H1 (cell line): ENCODE measurements around the gene NHERF2.

Experiments used
- BACH1 ChIP-seq: IDR thresholded peaks from 2 replicates; pipeline ENCODE4 v1.6.1; 2012; ENCODE audit warnings: low read length, improper control_type of control experiment
- CREB1 ChIP-seq: IDR thresholded peaks from 2 replicates; pipeline ENCODE4 v1.6.1; 2012; ENCODE audit warnings: inconsistent platforms
- GABPA ChIP-seq: IDR thresholded peaks from 2 replicates; pipeline ENCODE4 v1.6.1; 2011; ENCODE audit warnings: mild to moderate bottlenecking, low read length, moderate library complexity, borderline replicate concordance; ENCODE audit not compliant: insufficient read depth
- POLR2A ChIP-seq, 2 experiments: IDR thresholded peaks; 1 replicate in 1 of 2; 2 replicates in 1 of 2; pipeline ENCODE4 v1.6.1; 2011; ENCODE audit warnings: low read depth in 2 of 2, low read length in 2 of 2, mild to moderate bottlenecking in 2 of 2; ENCODE audit errors: control extremely low read depth in 1 of 2
- POLR2AphosphoS5 ChIP-seq: IDR thresholded peaks from 2 replicates; pipeline ENCODE4 v1.6.1; 2011; ENCODE audit warnings: low read depth, low read length
- RXRA ChIP-seq: IDR thresholded peaks from 2 replicates; pipeline ENCODE4 v1.6.1; 2011; ENCODE audit warnings: low read depth, mild to moderate bottlenecking, low read length, moderate library complexity; ENCODE audit not compliant: insufficient read depth
- TF ChIP-seq, protein P1 (sequence below), 3 experiments: IDR thresholded peaks; 1 replicate in 2 of 3; 2 replicates in 1 of 3; pipeline versions ENCODE4 v1.5.1 to v1.6.1; 2011; ENCODE audit warnings: low read length in 3 of 3, mild to moderate bottlenecking in 3 of 3, inconsistent platforms in 2 of 3, low read depth in 1 of 3, moderate library complexity in 1 of 3; ENCODE audit not compliant: insufficient read depth in 1 of 3; ENCODE audit errors: control extremely low read depth in 1 of 3
- TF ChIP-seq, protein P2 (sequence below): IDR thresholded peaks from 2 replicates; pipeline ENCODE4 v1.6.1; 2012; ENCODE audit warnings: low read length, inconsistent platforms
- TF ChIP-seq, protein P3 (sequence below): IDR thresholded peaks from 2 replicates; pipeline ENCODE4 v1.6.1; 2011; ENCODE audit warnings: low read depth, mild to moderate bottlenecking, low read length; ENCODE audit not compliant: insufficient read depth
- TF ChIP-seq, protein P4 (sequence below): IDR thresholded peaks from 2 replicates; pipeline ENCODE4 v1.6.1; 2011; ENCODE audit warnings: low read length, improper control_type of control experiment

DNA sequence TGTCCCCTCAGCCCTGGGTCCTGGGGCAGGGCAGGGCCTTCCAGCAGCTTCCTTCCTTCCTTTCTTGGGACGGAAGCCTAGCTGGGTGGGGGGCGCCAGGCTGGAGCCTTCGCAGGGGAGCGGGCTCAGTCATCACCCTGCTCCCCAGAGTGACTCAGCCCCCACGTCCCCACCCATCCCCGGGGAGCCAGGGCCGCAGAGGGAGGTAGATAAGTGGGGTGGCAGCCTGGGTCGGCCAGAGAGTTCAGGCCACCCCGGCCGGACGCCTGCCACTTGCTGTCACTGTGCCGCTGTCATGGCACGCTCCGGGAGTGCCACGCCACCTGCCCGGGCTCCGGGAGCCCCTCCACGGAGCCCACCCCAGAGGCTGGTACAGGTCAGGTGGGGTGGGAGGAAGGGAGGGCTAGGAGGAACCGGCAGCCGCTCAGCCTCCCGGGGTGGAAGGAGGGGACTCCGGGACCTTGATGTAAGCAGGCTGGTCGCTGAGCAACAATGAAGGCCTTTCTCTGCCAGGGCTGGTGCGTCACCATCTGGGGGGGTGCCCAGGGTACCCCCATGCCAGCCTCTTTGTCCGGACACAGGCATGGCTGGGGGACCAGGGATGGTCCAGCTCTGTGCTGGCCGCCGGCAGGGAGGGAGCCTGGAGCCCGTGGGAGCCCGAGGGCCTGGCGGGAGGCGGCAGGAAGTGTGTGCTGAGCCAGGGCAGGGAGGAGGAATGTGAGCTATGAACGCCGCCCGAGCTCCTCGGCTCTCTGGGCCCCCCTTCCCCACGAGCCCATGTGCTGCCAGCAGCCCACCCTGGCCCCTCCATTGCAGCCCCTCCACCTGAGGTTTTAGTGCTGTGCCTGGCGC, 6.6 kb downstream of the NHERF2 start:
- TF ChIP-seq, protein P1, sequence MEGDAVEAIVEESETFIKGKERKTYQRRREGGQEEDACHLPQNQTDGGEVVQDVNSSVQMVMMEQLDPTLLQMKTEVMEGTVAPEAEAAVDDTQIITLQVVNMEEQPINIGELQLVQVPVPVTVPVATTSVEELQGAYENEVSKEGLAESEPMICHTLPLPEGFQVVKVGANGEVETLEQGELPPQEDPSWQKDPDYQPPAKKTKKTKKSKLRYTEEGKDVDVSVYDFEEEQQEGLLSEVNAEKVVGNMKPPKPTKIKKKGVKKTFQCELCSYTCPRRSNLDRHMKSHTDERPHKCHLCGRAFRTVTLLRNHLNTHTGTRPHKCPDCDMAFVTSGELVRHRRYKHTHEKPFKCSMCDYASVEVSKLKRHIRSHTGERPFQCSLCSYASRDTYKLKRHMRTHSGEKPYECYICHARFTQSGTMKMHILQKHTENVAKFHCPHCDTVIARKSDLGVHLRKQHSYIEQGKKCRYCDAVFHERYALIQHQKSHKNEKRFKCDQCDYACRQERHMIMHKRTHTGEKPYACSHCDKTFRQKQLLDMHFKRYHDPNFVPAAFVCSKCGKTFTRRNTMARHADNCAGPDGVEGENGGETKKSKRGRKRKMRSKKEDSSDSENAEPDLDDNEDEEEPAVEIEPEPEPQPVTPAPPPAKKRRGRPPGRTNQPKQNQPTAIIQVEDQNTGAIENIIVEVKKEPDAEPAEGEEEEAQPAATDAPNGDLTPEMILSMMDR (IDR thresholded peaks at IDR 0.05; ENCODE audit: control extremely low read depth in 1 of 3, insufficient read depth in 1 of 3, low read depth in 1 of 3, low read length in 3 of 3): no peak
- TF ChIP-seq POLR2AphosphoS5: no peak
- no peak for TF ChIP-seq GABPA
- TF ChIP-seq, protein P2, sequence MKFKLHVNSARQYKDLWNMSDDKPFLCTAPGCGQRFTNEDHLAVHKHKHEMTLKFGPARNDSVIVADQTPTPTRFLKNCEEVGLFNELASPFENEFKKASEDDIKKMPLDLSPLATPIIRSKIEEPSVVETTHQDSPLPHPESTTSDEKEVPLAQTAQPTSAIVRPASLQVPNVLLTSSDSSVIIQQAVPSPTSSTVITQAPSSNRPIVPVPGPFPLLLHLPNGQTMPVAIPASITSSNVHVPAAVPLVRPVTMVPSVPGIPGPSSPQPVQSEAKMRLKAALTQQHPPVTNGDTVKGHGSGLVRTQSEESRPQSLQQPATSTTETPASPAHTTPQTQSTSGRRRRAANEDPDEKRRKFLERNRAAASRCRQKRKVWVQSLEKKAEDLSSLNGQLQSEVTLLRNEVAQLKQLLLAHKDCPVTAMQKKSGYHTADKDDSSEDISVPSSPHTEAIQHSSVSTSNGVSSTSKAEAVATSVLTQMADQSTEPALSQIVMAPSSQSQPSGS: no peak
- TF ChIP-seq CREB1: no peak
- TF ChIP-seq POLR2A (IDR thresholded peaks at IDR 0.05; ENCODE audit: control extremely low read depth in 1 of 2, low read depth in 2 of 2, low read length in 2 of 2): no peak
- TF ChIP-seq BACH1: no peak
- TF ChIP-seq, protein P3, sequence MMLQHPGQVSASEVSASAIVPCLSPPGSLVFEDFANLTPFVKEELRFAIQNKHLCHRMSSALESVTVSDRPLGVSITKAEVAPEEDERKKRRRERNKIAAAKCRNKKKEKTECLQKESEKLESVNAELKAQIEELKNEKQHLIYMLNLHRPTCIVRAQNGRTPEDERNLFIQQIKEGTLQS: no peak
- TF ChIP-seq, protein P4, sequence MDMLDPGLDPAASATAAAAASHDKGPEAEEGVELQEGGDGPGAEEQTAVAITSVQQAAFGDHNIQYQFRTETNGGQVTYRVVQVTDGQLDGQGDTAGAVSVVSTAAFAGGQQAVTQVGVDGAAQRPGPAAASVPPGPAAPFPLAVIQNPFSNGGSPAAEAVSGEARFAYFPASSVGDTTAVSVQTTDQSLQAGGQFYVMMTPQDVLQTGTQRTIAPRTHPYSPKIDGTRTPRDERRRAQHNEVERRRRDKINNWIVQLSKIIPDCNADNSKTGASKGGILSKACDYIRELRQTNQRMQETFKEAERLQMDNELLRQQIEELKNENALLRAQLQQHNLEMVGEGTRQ: no peak
- no peak for TF ChIP-seq RXRA
